GM12891 (cell line): Measurements from ENCODE around the gene CPNE5.

Source experiments
- POLR2A ChIP-seq: IDR thresholded peaks from 2 replicates; pipeline ENCODE4 v1.6.1; 2011; ENCODE audit warnings: low read depth, low read length, control low read depth
- POU2F2 ChIP-seq: IDR thresholded peaks from 2 replicates; pipeline ENCODE4 v1.6.1; 2011; ENCODE audit warnings: low read depth, mild to moderate bottlenecking, control low read depth, low read length, moderate library complexity
- TAF1 ChIP-seq: IDR thresholded peaks from 2 replicates; pipeline ENCODE4 v1.6.1; 2011; ENCODE audit warnings: low read depth, low read length, control low read depth

- TF ChIP-seq TAF1 (no peak), POLR2A (no peak), POU2F2 (no peak)
Measured at GRCh38 chr6:36758516-36759147, 80.6 kb downstream of the CPNE5 start.
